Measurements from ENCODE around the gene ARMH3. TPM values are rescaled to one million over a fixed set of nuclear protein-coding genes. Genes with fewer than 3 reads are reported as not detected.

The ARMH3 gene
- total RNA-seq, 1 experiment from 2014 or later: 30.6 TPM

DNA sequence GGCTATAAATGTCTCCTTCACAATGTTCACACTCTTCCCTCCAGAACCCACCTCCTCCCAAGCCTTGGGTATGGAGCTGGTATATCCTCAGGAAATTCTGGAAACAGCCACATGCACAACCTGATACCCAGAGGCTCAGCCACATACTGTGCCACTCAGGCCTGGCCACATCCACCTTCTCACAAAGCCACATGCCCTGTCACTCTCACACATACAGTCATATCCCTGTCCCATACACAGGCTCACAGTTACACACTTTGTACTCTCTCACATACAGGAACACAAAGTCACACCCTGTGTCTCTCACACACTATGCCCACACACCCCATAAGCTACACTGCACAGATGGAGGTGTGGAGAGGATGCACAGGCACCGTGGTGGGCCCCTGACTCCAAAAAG lies 222.5 kb downstream of the ARMH3 start:
- ChIA-PET CTCF (interaction anchor here (0.6 kb wide), 1 partner anchor 180 kb away, joined by 3 read pairs; no protein-coding TSS in a partner anchor), POLR2A (no interaction called here)
- Histone ChIP-seq H3K36me3 (ENCODE audit: control insufficient read depth, insufficient read depth, low read length) (no peaks in the 10 kb centered on the region), H3K27ac (ENCODE audit: low read length) (no peak overlapping the region), H3K4me3 (ENCODE audit: low read depth in 2 of 2, low read length in 2 of 2) (no peak overlapping the region), H3K9me3 (ENCODE audit: control insufficient read depth, insufficient read depth, low read depth, low read length) (no peaks in the 10 kb centered on the region), H3K27me3 (ENCODE audit: control insufficient read depth, insufficient read depth, low read length) (no peaks in the 10 kb centered on the region), H3K4me1 (ENCODE audit: control insufficient read depth, insufficient read depth, low read length) (peaks cover 12% of the 10 kb centered on the region)
- intact Hi-C loops (cut with micrococcal nuclease; ENCODE audit: unreplicated experiment): no loop called here
- ATAC-seq: no peak
- TF ChIP-seq, protein P1, sequence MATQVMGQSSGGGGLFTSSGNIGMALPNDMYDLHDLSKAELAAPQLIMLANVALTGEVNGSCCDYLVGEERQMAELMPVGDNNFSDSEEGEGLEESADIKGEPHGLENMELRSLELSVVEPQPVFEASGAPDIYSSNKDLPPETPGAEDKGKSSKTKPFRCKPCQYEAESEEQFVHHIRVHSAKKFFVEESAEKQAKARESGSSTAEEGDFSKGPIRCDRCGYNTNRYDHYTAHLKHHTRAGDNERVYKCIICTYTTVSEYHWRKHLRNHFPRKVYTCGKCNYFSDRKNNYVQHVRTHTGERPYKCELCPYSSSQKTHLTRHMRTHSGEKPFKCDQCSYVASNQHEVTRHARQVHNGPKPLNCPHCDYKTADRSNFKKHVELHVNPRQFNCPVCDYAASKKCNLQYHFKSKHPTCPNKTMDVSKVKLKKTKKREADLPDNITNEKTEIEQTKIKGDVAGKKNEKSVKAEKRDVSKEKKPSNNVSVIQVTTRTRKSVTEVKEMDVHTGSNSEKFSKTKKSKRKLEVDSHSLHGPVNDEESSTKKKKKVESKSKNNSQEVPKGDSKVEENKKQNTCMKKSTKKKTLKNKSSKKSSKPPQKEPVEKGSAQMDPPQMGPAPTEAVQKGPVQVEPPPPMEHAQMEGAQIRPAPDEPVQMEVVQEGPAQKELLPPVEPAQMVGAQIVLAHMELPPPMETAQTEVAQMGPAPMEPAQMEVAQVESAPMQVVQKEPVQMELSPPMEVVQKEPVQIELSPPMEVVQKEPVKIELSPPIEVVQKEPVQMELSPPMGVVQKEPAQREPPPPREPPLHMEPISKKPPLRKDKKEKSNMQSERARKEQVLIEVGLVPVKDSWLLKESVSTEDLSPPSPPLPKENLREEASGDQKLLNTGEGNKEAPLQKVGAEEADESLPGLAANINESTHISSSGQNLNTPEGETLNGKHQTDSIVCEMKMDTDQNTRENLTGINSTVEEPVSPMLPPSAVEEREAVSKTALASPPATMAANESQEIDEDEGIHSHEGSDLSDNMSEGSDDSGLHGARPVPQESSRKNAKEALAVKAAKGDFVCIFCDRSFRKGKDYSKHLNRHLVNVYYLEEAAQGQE (IDR thresholded peaks at IDR 0.05; ENCODE audit: insufficient read depth in 1 of 2, low read depth in 2 of 2, low read length in 1 of 2): no peak
- TF ChIP-seq CTCF (IDR thresholded peaks at IDR 0.05): no peak
- no peak for TF ChIP-seq SIN3A (IDR thresholded peaks at IDR 0.05; ENCODE audit: borderline replicate concordance, insufficient read depth, low read depth, low read length)
- no peak for TF ChIP-seq POLR2AphosphoS5 (IDR thresholded peaks at IDR 0.05; ENCODE audit: low read depth, low read length)
- no peak for TF ChIP-seq TCF7L2 (IDR thresholded peaks at IDR 0.05; ENCODE audit: low read depth, low read length)
- in situ Hi-C loops (cut with HindIII; ENCODE audit: low pct_unique_long_range_greater_than_20kb, low sequenced_read_pairs): no loop called here
- DNase-seq (ENCODE audit: low read depth, low spot score): no peak
- BruUV-seq (replicated peaks): no TSS peak

DNA sequence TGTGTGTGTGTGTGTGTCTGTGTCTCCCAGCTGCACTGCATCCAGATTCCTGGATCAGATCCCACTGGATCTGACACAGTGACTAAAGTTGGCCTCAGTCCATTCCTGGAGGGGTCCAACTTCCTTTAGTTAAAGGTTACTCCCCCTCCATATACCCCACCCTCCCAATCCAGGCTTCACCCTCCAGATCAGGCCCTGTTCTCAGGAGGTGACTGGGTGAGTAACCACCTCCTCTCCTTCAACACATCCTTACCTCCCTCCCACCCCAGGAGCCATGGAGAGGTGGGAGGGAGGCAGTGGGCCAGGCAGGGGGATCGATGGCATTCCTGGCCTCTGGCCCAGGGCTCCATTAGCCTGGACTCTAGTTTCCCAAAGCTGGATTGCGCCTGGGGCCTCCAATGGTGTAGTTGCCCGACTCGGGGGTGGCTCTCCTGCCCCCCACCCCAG lies 223.6 kb downstream of the ARMH3 start:
- ATAC-seq: no peak
- TF ChIP-seq POLR2AphosphoS5 (IDR thresholded peaks at IDR 0.05; ENCODE audit: low read depth, low read length) (no peak), CTCF (IDR thresholded peaks at IDR 0.05) (no peak), TCF7L2 (IDR thresholded peaks at IDR 0.05; ENCODE audit: low read depth, low read length) (no peak), SIN3A (IDR thresholded peaks at IDR 0.05; ENCODE audit: borderline replicate concordance, insufficient read depth, low read depth, low read length) (no peak)
- TF ChIP-seq, protein P1 (IDR thresholded peaks at IDR 0.05; ENCODE audit: insufficient read depth in 1 of 2, low read depth in 2 of 2, low read length in 1 of 2): no peak
- no peak overlapping the region for H3K27ac ChIP-seq (ENCODE audit: low read length)
- DNase-seq (ENCODE audit: low read depth, low spot score): no peak
- in situ Hi-C loops (cut with HindIII; ENCODE audit: low pct_unique_long_range_greater_than_20kb, low sequenced_read_pairs) (no loop called here), intact Hi-C loops (cut with micrococcal nuclease; ENCODE audit: unreplicated experiment) (no loop called here)
- H3K36me3 ChIP-seq (ENCODE audit: control insufficient read depth, insufficient read depth, low read length): no peaks in the 10 kb centered on the region
- no peak overlapping the region for H3K4me3 ChIP-seq (ENCODE audit: low read depth in 2 of 2, low read length in 2 of 2)
- H3K4me1 ChIP-seq (ENCODE audit: control insufficient read depth, insufficient read depth, low read length): peaks cover 12% of the 10 kb centered on the region
- CTCF ChIA-PET: interaction anchor here (0.7 kb wide), 2 partner anchors 13 to 285 kb away, joined by 5 to 12 read pairs; no protein-coding TSS in a partner anchor
- H3K9me3 ChIP-seq (ENCODE audit: control insufficient read depth, insufficient read depth, low read depth, low read length): no peaks in the 10 kb centered on the region
- H3K27me3 ChIP-seq (ENCODE audit: control insufficient read depth, insufficient read depth, low read length): no peaks in the 10 kb centered on the region
- POLR2A ChIA-PET: no interaction called here
- no TSS peak for BruUV-seq (replicated peaks)

Measured in Panc1 (cell line).